ENCODE measurements around the gene COPB1.

- TF ChIP-seq, protein P1, sequence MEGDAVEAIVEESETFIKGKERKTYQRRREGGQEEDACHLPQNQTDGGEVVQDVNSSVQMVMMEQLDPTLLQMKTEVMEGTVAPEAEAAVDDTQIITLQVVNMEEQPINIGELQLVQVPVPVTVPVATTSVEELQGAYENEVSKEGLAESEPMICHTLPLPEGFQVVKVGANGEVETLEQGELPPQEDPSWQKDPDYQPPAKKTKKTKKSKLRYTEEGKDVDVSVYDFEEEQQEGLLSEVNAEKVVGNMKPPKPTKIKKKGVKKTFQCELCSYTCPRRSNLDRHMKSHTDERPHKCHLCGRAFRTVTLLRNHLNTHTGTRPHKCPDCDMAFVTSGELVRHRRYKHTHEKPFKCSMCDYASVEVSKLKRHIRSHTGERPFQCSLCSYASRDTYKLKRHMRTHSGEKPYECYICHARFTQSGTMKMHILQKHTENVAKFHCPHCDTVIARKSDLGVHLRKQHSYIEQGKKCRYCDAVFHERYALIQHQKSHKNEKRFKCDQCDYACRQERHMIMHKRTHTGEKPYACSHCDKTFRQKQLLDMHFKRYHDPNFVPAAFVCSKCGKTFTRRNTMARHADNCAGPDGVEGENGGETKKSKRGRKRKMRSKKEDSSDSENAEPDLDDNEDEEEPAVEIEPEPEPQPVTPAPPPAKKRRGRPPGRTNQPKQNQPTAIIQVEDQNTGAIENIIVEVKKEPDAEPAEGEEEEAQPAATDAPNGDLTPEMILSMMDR (conservative IDR thresholded peaks at IDR 0.05), result no peak
- TF ChIP-seq ZFX (IDR thresholded peaks at IDR 0.05), result no peak
These were observed 6.9 kb upstream of the COPB1 start for GRCh38 chr11:14506532-14506931.

Data from C4-2B (cell line).